CD14-positive monocyte (primary cell): ENCODE data around the gene COL2A1. TPM values are rescaled to one million over a fixed set of nuclear protein-coding genes. Genes with fewer than 3 reads are reported as not detected.

Experiments
- DNase-seq, 3 donors: peaks; one replicate each; pipeline ENCODE4 v3.0.0-alpha.2; 2011 to 2022
- H2AFZ ChIP-seq: 2 replicates; pipeline ENCODE4 v1.6.0; 2012; ENCODE audit warnings: mild to moderate bottlenecking, low read depth, low read length, inconsistent platforms; ENCODE audit not compliant: insufficient read depth, poor library complexity, severe bottlenecking
- H3K27ac ChIP-seq, 2 donors: 1 replicate in 1 of 2; 2 replicates in 1 of 2; pipeline ENCODE4 v1.5.1; 2012 to 2013; ENCODE audit warnings: low read length in 2 of 2, control low read depth in 1 of 2, inconsistent platforms in 1 of 2, low read depth in 1 of 2, mild to moderate bottlenecking in 1 of 2
- H3K27me3 ChIP-seq, 2 donors: one replicate each; pipeline versions ENCODE4 v1.6.0 to v1.6.1; 2011 to 2013; ENCODE audit warnings: low read length in 2 of 2; ENCODE audit not compliant: control insufficient read depth in 2 of 2, insufficient read depth in 2 of 2
- H3K36me3 ChIP-seq, 2 donors: replicated peaks in 1 of 2; 1 replicate in 1 of 2; 2 replicates in 1 of 2; pipeline versions ENCODE4 v1.5.1 to v1.6.1; 2012 to 2013; ENCODE audit warnings: low read length in 2 of 2, control low read depth in 1 of 2, inconsistent platforms in 1 of 2, mild to moderate bottlenecking in 1 of 2; ENCODE audit not compliant: insufficient read depth in 2 of 2, control insufficient read depth in 1 of 2
- H3K4me1 ChIP-seq, 2 donors: 1 replicate in 1 of 2; 2 replicates in 1 of 2; pipeline versions ENCODE4 v1.5.1 to v1.6.1; 2012 to 2013; ENCODE audit warnings: low read length in 2 of 2, control low read depth in 1 of 2, inconsistent platforms in 1 of 2, mild to moderate bottlenecking in 1 of 2, moderate library complexity in 1 of 2; ENCODE audit not compliant: insufficient read depth in 2 of 2, control insufficient read depth in 1 of 2
- H3K4me2 ChIP-seq: replicated peaks from 2 replicates; pipeline ENCODE3; 2012; ENCODE audit warnings: low read length, moderate library complexity, mild to moderate bottlenecking; ENCODE audit not compliant: poor library complexity, severe bottlenecking; ENCODE audit errors: extremely low read depth
- H3K4me3 ChIP-seq, 3 experiments: fragments of 200-600 bp in 1 of 3; sonication (generic) in 1 of 3; replicated peaks in 1 of 3; 1 replicate in 2 of 3; 2 replicates in 1 of 3; pipeline ENCODE4 v1.5.1; 2011 to 2013; ENCODE audit warnings: low read length in 3 of 3, mild to moderate bottlenecking in 3 of 3, control low read depth in 2 of 3, low read depth in 2 of 3, inconsistent platforms in 1 of 3, moderate library complexity in 1 of 3
- H3K79me2 ChIP-seq: 2 replicates; pipeline ENCODE4 v1.6.0; 2012; ENCODE audit warnings: mild to moderate bottlenecking, control low read depth, inconsistent platforms, low read length, moderate library complexity; ENCODE audit not compliant: insufficient read depth
- H3K9ac ChIP-seq: 2 replicates; pipeline ENCODE4 v1.6.0; 2017; ENCODE audit warnings: low read length, mild to moderate bottlenecking; ENCODE audit not compliant: insufficient read depth, poor library complexity, severe bottlenecking
- H3K9me3 ChIP-seq, 2 donors: replicated peaks in 1 of 2; 1 replicate in 1 of 2; 2 replicates in 1 of 2; pipeline versions ENCODE4 v1.5.1 to v1.6.1; 2012 to 2013; ENCODE audit warnings: low read length in 2 of 2, control low read depth in 1 of 2; ENCODE audit not compliant: control insufficient read depth in 1 of 2, insufficient read depth in 1 of 2
- H4K20me1 ChIP-seq: 2 replicates; pipeline ENCODE4 v1.6.0; 2012; ENCODE audit warnings: mild to moderate bottlenecking, low read length, control low read depth, moderate library complexity; ENCODE audit not compliant: insufficient read depth
- H3K27ac Mint-ChIP-seq, 7 donors: one replicate each; pipeline ENCODE4 v1.8.0; 2020; ENCODE audit warnings: mild to moderate bottlenecking in 7 of 7, mixed read lengths in 7 of 7, moderate library complexity in 6 of 7, inconsistent platforms in 2 of 7
- H3K27me3 Mint-ChIP-seq, 3 donors: one replicate each; pipeline ENCODE4 v1.8.0; 2021 to 2022; ENCODE audit warnings: low read depth in 3 of 3, mild to moderate bottlenecking in 3 of 3, mixed read lengths in 3 of 3, moderate library complexity in 3 of 3, inconsistent platforms in 1 of 3
- H3K36me3 Mint-ChIP-seq, 2 donors: one replicate each; pipeline ENCODE4 v1.8.0; 2020; ENCODE audit warnings: mixed read lengths in 2 of 2, inconsistent platforms in 1 of 2, mild to moderate bottlenecking in 1 of 2
- H3K4me1 Mint-ChIP-seq: one replicate; pipeline ENCODE4 v1.8.0; 2020; ENCODE audit warnings: mild to moderate bottlenecking, mixed read lengths
- H3K4me3 Mint-ChIP-seq, 2 donors: one replicate each; pipeline ENCODE4 v1.8.0; 2020; ENCODE audit warnings: mild to moderate bottlenecking in 2 of 2, mixed read lengths in 2 of 2, moderate library complexity in 1 of 2
- H3K9me3 Mint-ChIP-seq, 7 donors: one replicate each; pipeline ENCODE4 v1.8.0; 2020 to 2022; ENCODE audit warnings: mixed read lengths in 7 of 7, mild to moderate bottlenecking in 6 of 7, moderate library complexity in 6 of 7, inconsistent platforms in 2 of 7
- CTCF ChIP-seq: fragments of 200-600 bp; IDR thresholded peaks from one replicate; pipeline ENCODE4 v1.8.0; 2022; ENCODE audit warnings: antibody characterized with exemption, mild to moderate bottlenecking
- WGBS: methylation state at CpG from one replicate; pipeline ENCODE4 v1.1.5; 2013; ENCODE audit warnings: missing lambda C conversion rate; ENCODE audit not compliant: insufficient coverage; 5-methylcytosine and 5-hydroxymethylcytosine counted together
- intact Hi-C, 2 donors: fragments of 100-400 bp; cut with micrococcal nuclease; formaldehyde crosslinking; loops; one replicate each; pipeline versions ENCODE4 v1.15.0 to v1.15.1; 2023
- polyA plus RNA-seq, 3 donors: library from polyadenylated mRNA; depleted of rRNA in 1 of 3; unstranded in 2 of 3; stranded (reverse) in 1 of 3; fragments of 300-500 nt in 2 of 3; fragments of >200 nt in 1 of 3; fragmentation: Illumina TruSeq in 2 of 3; gene quantifications; 1 replicate in 2 of 3; 2 replicates in 1 of 3; pipeline ENCODE4 v1.2.3, GENCODE V29; 2012 to 2021

The COL2A1 gene
- polyA plus RNA-seq, 3 donors: not detected

GRCh38 chr12:48038085-48038484, 33.8 kb upstream of the COL2A1 start:
- no peak for TF ChIP-seq CTCF
- Histone ChIP-seq H3K4me1 (peaks cover 15 to 16% of the 10 kb centered on the region in 2 donors), H3K36me3 (peaks cover 4 to 15% of the 10 kb centered on the region in 2 donors), H3K79me2 (no peaks in the 10 kb centered on the region), H3K4me2 (peak overlapping the region; percentile 32), H2AFZ (no peak overlapping the region), H3K4me3 (peak overlapping the region in 1 of 3 experiments; percentile 29), H3K27ac (peak overlapping the region in 1 of 2 donors; percentile 50), H4K20me1 (no peaks in the 10 kb centered on the region), H3K9ac (no peak overlapping the region), H3K27me3 (no peaks in the 10 kb centered on the region), H3K9me3 (no peaks in the 10 kb centered on the region)
- intact Hi-C loops: no loop called here
- H3K9me3 Mint-ChIP-seq: peaks cover 0 to 1% (median 0%) of the 10 kb centered on the region in 7 donors
- peak overlapping the region; percentile 16 to 61 for H3K4me3 Mint-ChIP-seq
- peak; percentile 10 to 29 (median 18) for DNase-seq
- peak overlapping the region in 5 of 7 donors; percentile 3 to 75 (median 61) for H3K27ac Mint-ChIP-seq
- H3K36me3 Mint-ChIP-seq: peaks cover 6 to 8% of the 10 kb centered on the region in 2 donors
- peaks cover 0 to 8% (median 2%) of the 10 kb centered on the region in 3 donors for H3K27me3 Mint-ChIP-seq
- WGBS: 4% methylated on average over 4 of the region's 5 CpGs
- peaks cover 18% of the 10 kb centered on the region for H3K4me1 Mint-ChIP-seq

GRCh38 chr12:48037267-48037915, 33.1 kb upstream of the COL2A1 start:
- Histone ChIP-seq H3K4me2 (no peak overlapping the region), H3K9me3 (no peaks in the 10 kb centered on the region), H3K36me3 (peaks cover 0 to 8% of the 10 kb centered on the region in 2 donors), H3K27ac (peak overlapping the region in 1 of 2 donors; percentile 50), H3K79me2 (no peaks in the 10 kb centered on the region), H3K4me1 (peaks cover 15 to 16% of the 10 kb centered on the region in 2 donors), H2AFZ (no peak overlapping the region), H3K4me3 (no peak overlapping the region), H4K20me1 (no peaks in the 10 kb centered on the region), H3K27me3 (no peaks in the 10 kb centered on the region), H3K9ac (no peak overlapping the region)
- intact Hi-C loops: no loop called here
- WGBS: 79% methylated on average over 4 of the region's 9 CpGs
- H3K9me3 Mint-ChIP-seq: peaks cover 0 to 1% (median 0%) of the 10 kb centered on the region in 7 donors
- H3K4me3 Mint-ChIP-seq: no peak overlapping the region
- H3K27ac Mint-ChIP-seq: peak overlapping the region in 1 of 7 donors; percentile 61
- H3K36me3 Mint-ChIP-seq: peaks cover 3% of the 10 kb centered on the region in 2 donors
- peaks cover 0 to 8% (median 2%) of the 10 kb centered on the region in 3 donors for H3K27me3 Mint-ChIP-seq
- no peak for TF ChIP-seq CTCF
- peaks cover 18% of the 10 kb centered on the region for H3K4me1 Mint-ChIP-seq
- DNase-seq: no peak
